Measurements from ENCODE around the gene FAM53A. TPM values are rescaled to one million over a fixed set of nuclear protein-coding genes. Genes with fewer than 3 reads are reported as not detected.
A peak's percentile ranks its signal among the peaks of the same experiment; 100 is the strongest.
"Not testable (repeated sequence)": the region's sequence is repeated elsewhere in the genome, so short reads cannot be mapped to it uniquely, and the experiment has no call there.

The FAM53A gene
- total RNA-seq, 1 donor from 2014 or later, result 2.2 TPM

- DNase-seq (ENCODE audit: low spot score) (no peak), ATAC-seq (no peak)
Measured at GRCh38 chr4:1690698-1691097, 6.6 kb upstream of the FAM53A start.

DNA sequence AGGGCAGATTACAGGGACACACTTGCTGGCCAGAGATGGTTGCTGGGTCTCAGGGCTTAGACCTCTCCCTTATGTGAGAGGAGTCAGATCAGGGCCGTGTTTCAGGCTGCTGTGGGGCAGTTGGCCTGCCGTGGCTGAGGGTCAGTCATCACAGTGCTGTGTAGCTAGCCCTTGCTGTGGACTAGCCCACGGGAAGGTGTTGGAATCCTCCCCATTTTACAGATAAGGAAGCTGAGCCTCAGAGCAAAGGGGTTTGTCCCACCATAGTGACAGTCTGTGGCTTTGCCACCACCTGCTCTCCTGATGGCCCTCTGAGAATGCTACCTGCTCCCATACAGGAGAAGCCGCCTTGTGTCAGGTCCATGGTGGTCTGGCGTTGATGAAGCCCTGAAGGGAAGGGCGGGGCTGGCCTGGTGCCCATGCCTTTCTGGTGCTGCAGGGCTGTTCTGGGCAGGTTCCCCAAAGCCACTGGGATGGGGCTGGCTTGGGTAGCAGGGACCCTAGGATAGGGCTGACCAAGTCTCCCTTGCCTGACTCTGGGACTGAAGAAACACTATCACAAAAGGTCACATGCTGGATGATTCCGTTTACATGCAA, 2.4 kb upstream of the FAM53A start:
- DNase-seq (ENCODE audit: low spot score), result no peak
- ATAC-seq, result no peak

GRCh38 chr4:1685235-1686150, 1.4 kb upstream of the FAM53A start:
- ATAC-seq, result no peak
- no peak for DNase-seq (ENCODE audit: low spot score)

- DNase-seq (ENCODE audit: low spot score), result no peak
Measured at GRCh38 chr4:1684506-1685234, 557 bp upstream of the FAM53A start.

GRCh38 chr4:1683261-1683735, 815 bp downstream of the FAM53A start:
- DNase-seq (ENCODE audit: low spot score) (no peak), ATAC-seq (no peak)

More at GRCh38 chr4:1684506-1685234, 557 bp upstream of the FAM53A start:
- peak; percentile 7 for ATAC-seq

GRCh38 chr4:1682860-1683259, 1.3 kb downstream of the FAM53A start:
- no peak for DNase-seq (ENCODE audit: low spot score)
- ATAC-seq, result no peak

DNA sequence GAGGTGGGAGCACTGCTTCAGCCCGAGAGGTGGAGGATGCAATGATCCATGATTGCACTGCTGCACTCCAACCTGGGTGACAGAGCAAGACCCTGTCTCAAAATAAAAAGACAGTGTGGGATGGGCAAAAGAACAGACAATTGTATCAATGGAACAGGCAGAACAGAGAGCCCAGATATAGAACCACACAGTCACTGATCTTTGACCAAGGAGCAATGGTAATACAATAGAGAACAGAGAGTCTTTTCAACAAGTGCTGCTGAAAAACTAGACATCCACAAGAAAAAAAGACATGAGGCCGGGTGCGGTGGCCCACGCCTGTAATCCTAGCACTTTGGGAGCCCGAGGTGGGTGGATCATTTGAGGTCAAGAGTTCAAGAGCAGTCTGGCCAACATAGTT, 5.9 kb downstream of the FAM53A start:
- no peak for DNase-seq (ENCODE audit: low spot score)
- no peak for ATAC-seq

GRCh38 chr4:1676605-1677525, 7.2 kb downstream of the FAM53A start:
- ATAC-seq (no peak), DNase-seq (ENCODE audit: low spot score) (no peak)

GRCh38 chr4:1675802-1676137, 8.3 kb downstream of the FAM53A start:
- ATAC-seq, result no peak
- DNase-seq (ENCODE audit: low spot score), result no peak

DNA sequence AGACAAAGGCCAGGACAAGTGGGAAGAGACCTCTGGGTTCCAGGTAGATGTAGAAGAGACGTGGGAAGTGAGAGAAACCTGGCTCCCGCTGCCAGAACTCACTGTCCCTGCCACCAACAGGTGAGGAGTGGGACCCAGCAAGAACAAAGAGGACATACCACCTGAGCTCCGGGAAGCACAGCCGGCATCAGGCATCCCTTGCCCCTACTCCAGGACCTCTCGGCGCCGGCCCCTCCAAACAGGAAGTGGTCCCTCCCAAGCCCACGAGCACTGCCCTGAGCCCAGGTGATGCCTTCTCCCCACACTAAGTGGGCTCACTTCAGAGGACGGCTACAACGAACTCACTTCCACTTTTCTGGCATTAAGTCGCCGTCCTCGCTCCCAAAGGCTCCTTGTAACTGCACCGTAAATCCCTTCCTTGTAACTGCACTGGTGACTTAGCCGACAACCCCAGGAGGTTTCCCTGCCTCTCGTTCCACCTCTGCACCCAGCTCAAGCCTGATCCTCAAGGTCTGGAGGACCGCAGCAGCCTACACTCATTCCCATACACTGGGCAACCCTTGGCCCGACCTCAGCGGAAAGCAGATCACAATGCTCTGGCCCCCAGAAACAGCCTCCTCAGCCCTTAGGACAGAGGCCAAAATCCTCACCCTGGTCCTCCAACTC, 8.8 kb downstream of the FAM53A start:
- ATAC-seq, result no peak
- no peak for DNase-seq (ENCODE audit: low spot score)

- no peak for ATAC-seq
Measured at GRCh38 chr4:1674682-1675081, 9.4 kb downstream of the FAM53A start.

GRCh38 chr4:1673671-1674070, 10.4 kb downstream of the FAM53A start:
- no peak for ATAC-seq
- no peak for DNase-seq (ENCODE audit: low spot score)

More at GRCh38 chr4:1674682-1675081, 9.4 kb downstream of the FAM53A start:
- DNase-seq (ENCODE audit: low spot score), result no peak

DNA sequence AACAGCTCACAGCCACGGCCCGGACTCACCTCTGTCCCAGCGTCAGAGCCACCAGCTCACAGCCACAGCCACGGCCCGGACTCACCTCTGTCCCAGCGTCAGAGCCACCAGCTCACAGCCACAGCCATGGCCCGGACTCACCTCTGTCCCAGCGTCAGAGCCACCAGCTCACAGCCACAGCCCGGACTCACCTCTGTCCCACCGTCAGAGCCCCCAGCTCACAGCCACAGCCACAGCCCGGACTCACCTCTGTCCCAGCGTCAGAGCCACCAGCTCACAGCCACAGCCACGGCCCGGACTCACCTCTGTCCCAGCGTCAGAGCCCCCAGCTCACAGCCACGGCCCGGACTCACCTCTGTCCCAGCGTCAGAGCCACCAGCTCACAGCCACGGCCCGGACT, 13.1 kb downstream of the FAM53A start:
- DNase-seq (ENCODE audit: low spot score); ATAC-seq: not testable (repeated sequence)

DNA sequence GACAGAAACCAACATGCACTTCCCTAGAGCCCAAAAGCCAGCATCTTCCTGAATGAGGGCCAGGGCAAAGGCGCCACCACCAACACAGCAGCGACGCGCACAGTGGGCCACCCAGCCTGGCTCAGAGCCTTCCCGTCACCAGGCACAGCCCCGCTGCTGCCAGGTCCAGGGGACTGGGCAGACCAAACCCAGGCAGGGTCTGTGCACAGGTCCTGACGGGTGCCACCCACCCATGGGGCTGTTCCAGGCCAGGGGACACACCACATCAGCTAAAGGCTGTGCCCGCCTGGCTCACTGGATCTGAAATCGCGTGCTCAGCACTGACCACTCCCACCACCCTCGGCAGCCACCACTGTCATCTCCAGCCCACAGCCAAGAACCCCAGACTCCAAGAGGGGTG, 13.8 kb downstream of the FAM53A start:
- no peak for DNase-seq (ENCODE audit: low spot score)

GRCh38 chr4:1669850-1670249, 14.3 kb downstream of the FAM53A start:
- DNase-seq (ENCODE audit: low spot score) (no peak), ATAC-seq (no peak)

More for the DNA sequence above, 13.8 kb downstream of the FAM53A start:
- no peak for ATAC-seq

DNA sequence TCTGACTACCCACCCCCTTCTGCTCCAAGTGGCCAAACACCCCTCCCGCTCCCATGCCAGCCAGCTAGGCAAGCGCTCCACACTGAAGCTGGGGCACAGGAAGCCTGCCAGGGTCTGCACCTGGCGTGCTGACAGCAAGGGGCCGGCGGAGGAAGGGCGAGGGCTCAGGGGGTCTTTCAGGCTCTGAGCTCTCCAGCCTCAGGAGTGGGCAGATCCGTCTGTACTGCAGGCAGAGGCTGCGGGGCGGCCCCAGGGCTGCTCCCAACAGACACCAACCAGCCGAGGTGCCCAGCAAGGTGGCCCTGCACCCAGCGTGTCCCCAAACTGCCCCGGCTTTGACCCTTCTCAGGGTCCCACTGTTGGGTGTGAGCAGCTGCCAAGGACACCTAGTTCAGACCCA, 14.8 kb downstream of the FAM53A start:
- ATAC-seq (no peak), DNase-seq (ENCODE audit: low spot score) (no peak)

GRCh38 chr4:1668488-1668840, 15.6 kb downstream of the FAM53A start:
- DNase-seq (ENCODE audit: low spot score) (no peak), ATAC-seq (no peak)

DNA sequence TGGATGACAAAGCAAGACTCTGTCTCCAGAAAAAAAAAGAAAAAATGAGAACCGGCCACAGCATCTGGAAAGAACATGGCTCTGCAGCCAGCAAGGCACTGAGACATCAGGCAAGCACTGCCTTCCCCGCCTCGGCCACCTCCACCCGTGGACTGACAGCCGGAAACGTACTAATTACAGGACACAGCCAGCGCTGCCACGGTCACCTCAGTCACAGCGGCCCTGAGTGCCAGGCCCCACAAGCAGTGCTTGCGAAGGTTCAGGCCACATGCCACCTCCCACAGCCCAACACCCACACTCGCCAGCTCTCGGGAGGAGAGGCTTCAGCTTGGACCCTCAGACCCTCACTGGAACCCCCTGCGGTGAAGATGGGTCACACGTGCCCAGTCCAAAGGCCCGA, 16.8 kb downstream of the FAM53A start:
- ATAC-seq (no peak), DNase-seq (ENCODE audit: low spot score) (no peak)

DNA sequence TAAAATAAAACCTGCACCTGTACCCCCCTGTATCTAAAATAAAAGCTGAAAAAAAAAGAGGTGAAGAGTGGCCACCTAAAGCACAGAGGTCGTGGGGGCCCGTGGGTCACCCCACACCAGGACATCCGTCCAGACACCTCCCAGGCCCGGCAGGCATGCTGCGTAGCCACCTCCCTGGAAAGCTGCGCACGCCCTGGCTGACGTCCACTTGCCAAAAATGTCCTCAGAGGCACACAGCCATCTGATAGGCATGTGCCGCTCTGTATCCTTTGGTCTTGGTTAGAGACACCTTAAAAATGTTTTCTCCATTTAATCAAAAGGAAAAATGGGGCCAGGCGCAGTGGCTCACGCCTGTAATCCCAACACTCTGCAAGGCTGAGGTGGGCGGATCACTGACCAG, 17.7 kb downstream of the FAM53A start:
- DNase-seq (ENCODE audit: low spot score) (no peak), ATAC-seq (peak; percentile 22)

- ATAC-seq (no peak), DNase-seq (ENCODE audit: low spot score) (no peak)
Measured at GRCh38 chr4:1664141-1664540, 20.0 kb downstream of the FAM53A start.
